GM18508 (cell line): ENCODE results near the gene AK5.
"Not testable (repeated sequence)": the region's sequence is repeated elsewhere in the genome, so short reads cannot be mapped to it uniquely, and the experiment has no call there.

ENCODE experiments used
- ATAC-seq: cut with Tn5 transposase; IDR thresholded peaks from one replicate; pipeline ENCODE4 v1.9.1; 2021; ENCODE audit warnings: moderate number of reproducible peaks; ENCODE audit not compliant: insufficient read depth, unreplicated experiment

The AK5 gene

GRCh38 chr1:77392486-77392885 is 110.7 kb downstream of the AK5 start:
- ATAC-seq = no peak

GRCh38 chr1:77394166-77394565 is 112.3 kb downstream of the AK5 start:
- ATAC-seq = no peak

- no peak for ATAC-seq
Observed at GRCh38 chr1:77395051-77395450, 113.2 kb downstream of the AK5 start.

- ATAC-seq = no peak
Observed at GRCh38 chr1:77398152-77398551, 116.3 kb downstream of the AK5 start.

- no peak for ATAC-seq
Observed at GRCh38 chr1:77399250-77400086, 117.6 kb downstream of the AK5 start.

- ATAC-seq = no peak
Observed at GRCh38 chr1:77400781-77401180, 119.0 kb downstream of the AK5 start.

- ATAC-seq = no peak
Observed at GRCh38 chr1:77401384-77401783, 119.6 kb downstream of the AK5 start.

GRCh38 chr1:77405186-77405585 is 123.4 kb downstream of the AK5 start:
- ATAC-seq = no peak

GRCh38 chr1:77406661-77407060 is 124.8 kb downstream of the AK5 start:
- ATAC-seq = no peak

- no peak for ATAC-seq
Observed at GRCh38 chr1:77407738-77408375, 126.0 kb downstream of the AK5 start.

- ATAC-seq = not testable (repeated sequence)
Observed at GRCh38 chr1:77408933-77409332, 127.1 kb downstream of the AK5 start.

- ATAC-seq = no peak
Observed at GRCh38 chr1:77412069-77412819, 130.4 kb downstream of the AK5 start.

GRCh38 chr1:77412820-77413530 is 131.2 kb downstream of the AK5 start:
- peak; percentile 30 for ATAC-seq

GRCh38 chr1:77413541-77414335 is 131.9 kb downstream of the AK5 start:
- ATAC-seq = peak; percentile 85

GRCh38 chr1:77415579-77415978 is 133.8 kb downstream of the AK5 start:
- no peak for ATAC-seq

- no peak for ATAC-seq
Observed at GRCh38 chr1:77416692-77417450, 135.1 kb downstream of the AK5 start.

GRCh38 chr1:77418055-77418454 is 136.2 kb downstream of the AK5 start:
- not testable (repeated sequence) for ATAC-seq

GRCh38 chr1:77421504-77422233 is 139.8 kb downstream of the AK5 start:
- no peak for ATAC-seq
